H1 (cell line): Measurements from ENCODE around the gene TMEM196.

Experiments
- BRCA1 ChIP-seq: IDR thresholded peaks from 2 replicates; pipeline ENCODE4 v1.6.1; 2012; ENCODE audit warnings: low read depth, low read length, improper control_type of control experiment
- CTCF ChIP-seq, 3 experiments: IDR thresholded peaks; 1 replicate in 2 of 3; 2 replicates in 1 of 3; pipeline versions ENCODE4 v1.5.1 to v1.6.1; 2011; ENCODE audit warnings: low read length in 3 of 3, mild to moderate bottlenecking in 3 of 3, inconsistent platforms in 2 of 3, low read depth in 1 of 3, moderate library complexity in 1 of 3; ENCODE audit not compliant: insufficient read depth in 1 of 3; ENCODE audit errors: control extremely low read depth in 1 of 3
- EP300 ChIP-seq, 2 experiments: IDR thresholded peaks; 1 replicate in 1 of 2; 2 replicates in 1 of 2; pipeline ENCODE4 v1.6.1; 2011 to 2012; ENCODE audit warnings: low read depth in 2 of 2, low read length in 2 of 2, mild to moderate bottlenecking in 2 of 2, borderline replicate concordance in 1 of 2, inconsistent platforms in 1 of 2, moderate library complexity in 1 of 2
- HDAC2 ChIP-seq, 2 experiments: fragments of 300-600 bp in 1 of 2; sonication (generic) in 1 of 2; IDR thresholded peaks; 2 replicates each; pipeline ENCODE4 v1.6.1; 2011 to 2012; ENCODE audit warnings: low read depth in 2 of 2, low read length in 2 of 2, mild to moderate bottlenecking in 2 of 2, moderate library complexity in 2 of 2, borderline replicate concordance in 1 of 2, inconsistent platforms in 1 of 2
- MAFK ChIP-seq: IDR thresholded peaks from 2 replicates; pipeline ENCODE4 v1.6.1; 2012; ENCODE audit warnings: low read depth, mild to moderate bottlenecking, improper control_type of control experiment, low read length
- POLR2A ChIP-seq, 2 experiments: IDR thresholded peaks; 1 replicate in 1 of 2; 2 replicates in 1 of 2; pipeline ENCODE4 v1.6.1; 2011; ENCODE audit warnings: low read depth in 2 of 2, low read length in 2 of 2, mild to moderate bottlenecking in 2 of 2; ENCODE audit errors: control extremely low read depth in 1 of 2
- RAD21 ChIP-seq, 2 experiments: IDR thresholded peaks in 1 of 2; conservative IDR thresholded peaks in 1 of 2; 2 replicates each; pipeline ENCODE4 v1.6.1; 2011; ENCODE audit warnings: low read depth in 2 of 2, low read length in 2 of 2, improper control_type of control experiment in 1 of 2, inconsistent platforms in 1 of 2, mild to moderate bottlenecking in 1 of 2, moderate library complexity in 1 of 2
- RFX5 ChIP-seq: IDR thresholded peaks from 2 replicates; pipeline ENCODE4 v1.6.1; 2011; ENCODE audit warnings: low read depth, low read length, improper control_type of control experiment, borderline replicate concordance
- SUZ12 ChIP-seq: fragments of 200-600 bp; sonication (generic); IDR thresholded peaks from 2 replicates; pipeline ENCODE4 v1.6.1; 2012; ENCODE audit warnings: mild to moderate bottlenecking, inconsistent platforms, low read length, moderate library complexity, mixed read lengths
- TAF1 ChIP-seq: IDR thresholded peaks from 2 replicates; pipeline ENCODE4 v1.6.1; 2011; ENCODE audit warnings: mild to moderate bottlenecking, low read depth, low read length
- TCF12 ChIP-seq: IDR thresholded peaks from 2 replicates; pipeline ENCODE4 v1.6.1; 2011; ENCODE audit warnings: low read depth, mild to moderate bottlenecking, low read length
- YY1 ChIP-seq: IDR thresholded peaks from 2 replicates; pipeline ENCODE4 v1.6.1; 2011; ENCODE audit warnings: low read depth, mild to moderate bottlenecking, low read length

DNA sequence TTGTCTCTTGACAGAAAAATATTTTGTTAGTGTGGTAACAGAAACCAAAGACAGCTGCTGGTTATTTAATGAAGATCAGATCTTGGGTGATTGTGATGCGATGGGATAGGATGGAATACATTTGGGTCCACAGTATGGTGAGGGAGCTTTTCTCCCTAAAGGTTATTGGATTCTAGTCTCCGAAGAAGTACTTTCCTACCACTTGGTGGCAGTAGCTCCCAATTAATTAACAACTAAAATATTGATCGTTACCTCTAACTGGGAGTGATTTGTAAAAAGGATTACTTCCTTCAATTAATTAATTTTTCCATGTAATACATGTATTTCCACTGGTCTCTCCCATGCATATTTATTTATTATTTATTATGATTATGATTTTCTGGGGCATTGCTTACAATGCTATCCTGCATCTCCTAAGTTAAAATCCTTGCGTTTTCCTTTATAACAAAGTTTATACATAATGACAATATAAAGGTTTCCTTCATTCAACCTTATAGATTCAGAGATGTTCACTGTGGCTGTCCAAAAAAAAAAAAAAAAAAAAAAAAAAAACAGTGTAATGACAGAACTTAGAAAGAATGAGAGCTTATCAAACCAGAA lies 25.6 kb downstream of the TMEM196 start:
- TF ChIP-seq CTCF (IDR thresholded peaks at IDR 0.05; ENCODE audit: control extremely low read depth in 1 of 3, insufficient read depth in 1 of 3, low read depth in 1 of 3, low read length in 3 of 3), result peak in 2 of 3 experiments; percentile 45 to 61; a peak in 2 of 4 replicates
- TF ChIP-seq YY1, result no peak
- TF ChIP-seq RFX5, result no peak
- TF ChIP-seq TCF12, result no peak
- TF ChIP-seq RAD21 (IDR thresholded peaks at IDR 0.05 in 1 of 2, conservative IDR thresholded peaks at IDR 0.05 in 1 of 2; ENCODE audit: low read depth in 2 of 2, low read length in 2 of 2), result peak; percentile 74 to 77
- TF ChIP-seq SUZ12, result no peak
- no peak for TF ChIP-seq EP300 (IDR thresholded peaks at IDR 0.05; ENCODE audit: borderline replicate concordance in 1 of 2, low read depth in 2 of 2, low read length in 2 of 2)
- no peak for TF ChIP-seq MAFK
- no peak for TF ChIP-seq POLR2A (IDR thresholded peaks at IDR 0.05; ENCODE audit: control extremely low read depth in 1 of 2, low read depth in 2 of 2, low read length in 2 of 2)
- TF ChIP-seq HDAC2 (IDR thresholded peaks at IDR 0.05; ENCODE audit: borderline replicate concordance in 1 of 2, low read depth in 2 of 2, low read length in 2 of 2), result no peak
- no peak for TF ChIP-seq TAF1
- TF ChIP-seq BRCA1, result no peak
